Dermis microvascular lymphatic vessel endothelial cell (primary cell): ENCODE results near the gene JMY. TPM values are rescaled to one million over a fixed set of nuclear protein-coding genes. Genes with fewer than 3 reads are reported as not detected.
A peak's percentile ranks its signal among the peaks of the same experiment; 100 is the strongest.

Experiments used
- DNase-seq, 2 donors: peaks; one replicate each; pipeline versions ENCODE4 v3.0.0 to v3.0.0-alpha.2; 2010; ENCODE audit warnings: low read depth in 2 of 2
- total RNA-seq: library from RNA; depleted of rRNA; stranded (reverse); fragments of >200 nt; gene quantifications from 2 replicates; pipeline ENCODE4 v1.2.1, GENCODE V29; 2014

The JMY gene, protein sequence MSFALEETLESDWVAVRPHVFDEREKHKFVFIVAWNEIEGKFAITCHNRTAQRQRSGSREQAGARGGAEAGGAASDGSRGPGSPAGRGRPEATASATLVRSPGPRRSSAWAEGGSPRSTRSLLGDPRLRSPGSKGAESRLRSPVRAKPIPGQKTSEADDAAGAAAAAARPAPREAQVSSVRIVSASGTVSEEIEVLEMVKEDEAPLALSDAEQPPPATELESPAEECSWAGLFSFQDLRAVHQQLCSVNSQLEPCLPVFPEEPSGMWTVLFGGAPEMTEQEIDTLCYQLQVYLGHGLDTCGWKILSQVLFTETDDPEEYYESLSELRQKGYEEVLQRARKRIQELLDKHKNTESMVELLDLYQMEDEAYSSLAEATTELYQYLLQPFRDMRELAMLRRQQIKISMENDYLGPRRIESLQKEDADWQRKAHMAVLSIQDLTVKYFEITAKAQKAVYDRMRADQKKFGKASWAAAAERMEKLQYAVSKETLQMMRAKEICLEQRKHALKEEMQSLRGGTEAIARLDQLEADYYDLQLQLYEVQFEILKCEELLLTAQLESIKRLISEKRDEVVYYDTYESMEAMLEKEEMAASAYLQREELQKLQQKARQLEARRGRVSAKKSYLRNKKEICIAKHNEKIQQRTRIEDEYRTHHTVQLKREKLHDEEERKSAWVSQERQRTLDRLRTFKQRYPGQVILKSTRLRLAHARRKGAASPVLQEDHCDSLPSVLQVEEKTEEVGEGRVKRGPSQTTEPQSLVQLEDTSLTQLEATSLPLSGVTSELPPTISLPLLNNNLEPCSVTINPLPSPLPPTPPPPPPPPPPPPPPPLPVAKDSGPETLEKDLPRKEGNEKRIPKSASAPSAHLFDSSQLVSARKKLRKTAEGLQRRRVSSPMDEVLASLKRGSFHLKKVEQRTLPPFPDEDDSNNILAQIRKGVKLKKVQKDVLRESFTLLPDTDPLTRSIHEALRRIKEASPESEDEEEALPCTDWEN
- total RNA-seq: 9.1 and 10.1 TPM in 2 replicates

DNA sequence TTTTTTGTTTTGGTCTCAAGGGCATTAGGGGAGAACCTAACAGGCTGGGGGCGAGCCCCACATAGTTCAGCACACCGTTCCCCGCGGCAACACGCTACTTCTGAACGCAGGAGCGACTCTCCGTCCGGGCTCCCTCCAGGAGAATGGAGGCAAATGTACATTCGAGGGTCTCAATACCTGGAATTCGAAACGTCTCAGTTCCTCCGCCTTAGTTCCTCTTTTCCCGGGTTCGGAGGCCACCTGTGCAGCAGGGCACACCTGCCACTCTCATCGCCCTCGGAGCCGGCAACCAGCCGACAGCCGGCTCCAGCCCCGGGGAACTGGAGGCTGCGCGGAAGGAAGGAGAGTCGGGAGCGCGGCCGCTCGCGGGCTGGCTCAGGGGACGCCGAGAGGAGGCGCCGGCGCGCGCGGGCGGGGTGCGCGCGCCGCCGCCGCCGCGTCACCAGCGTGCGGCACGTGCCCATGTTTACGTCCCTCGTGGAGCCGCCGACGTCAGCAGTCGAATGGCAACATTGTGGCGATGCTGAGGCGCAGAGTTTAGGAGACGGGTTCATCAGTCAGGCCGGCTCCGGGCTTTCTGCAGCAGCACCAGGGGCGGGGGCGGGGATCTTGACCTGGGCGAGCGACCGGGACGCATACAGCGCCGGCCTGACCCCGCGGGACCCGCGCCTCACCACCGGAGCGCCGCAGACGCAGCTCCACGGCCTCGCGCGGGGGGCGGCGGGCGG lies at the start of gene JMY:
Gene JMY (plus strand): TSS at position 498 of the 728 bp plus-strand sequence. CDS start 520 bp downstream, outside the sequence.
- peak; percentile 60 to 85 for DNase-seq

DNA sequence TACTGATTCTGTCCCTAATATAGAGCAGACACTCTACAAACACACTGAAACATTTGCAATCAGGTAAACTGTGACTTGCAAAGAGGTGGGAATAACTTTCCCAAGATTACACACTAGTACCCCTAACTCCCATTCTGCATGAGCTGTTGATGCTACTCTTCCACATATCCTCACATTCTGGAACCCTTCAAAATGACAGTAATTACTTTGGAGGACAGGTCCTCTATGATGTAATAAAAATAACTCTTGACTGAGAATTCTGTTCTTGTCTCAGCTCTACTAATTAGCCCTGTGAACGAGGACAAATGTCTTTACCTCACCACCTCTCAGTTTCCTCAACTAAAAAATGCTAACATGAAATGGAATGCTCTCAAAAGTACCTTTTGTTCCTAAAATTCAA lies 49.5 kb upstream of the JMY start:
- DNase-seq: no peak

DNA sequence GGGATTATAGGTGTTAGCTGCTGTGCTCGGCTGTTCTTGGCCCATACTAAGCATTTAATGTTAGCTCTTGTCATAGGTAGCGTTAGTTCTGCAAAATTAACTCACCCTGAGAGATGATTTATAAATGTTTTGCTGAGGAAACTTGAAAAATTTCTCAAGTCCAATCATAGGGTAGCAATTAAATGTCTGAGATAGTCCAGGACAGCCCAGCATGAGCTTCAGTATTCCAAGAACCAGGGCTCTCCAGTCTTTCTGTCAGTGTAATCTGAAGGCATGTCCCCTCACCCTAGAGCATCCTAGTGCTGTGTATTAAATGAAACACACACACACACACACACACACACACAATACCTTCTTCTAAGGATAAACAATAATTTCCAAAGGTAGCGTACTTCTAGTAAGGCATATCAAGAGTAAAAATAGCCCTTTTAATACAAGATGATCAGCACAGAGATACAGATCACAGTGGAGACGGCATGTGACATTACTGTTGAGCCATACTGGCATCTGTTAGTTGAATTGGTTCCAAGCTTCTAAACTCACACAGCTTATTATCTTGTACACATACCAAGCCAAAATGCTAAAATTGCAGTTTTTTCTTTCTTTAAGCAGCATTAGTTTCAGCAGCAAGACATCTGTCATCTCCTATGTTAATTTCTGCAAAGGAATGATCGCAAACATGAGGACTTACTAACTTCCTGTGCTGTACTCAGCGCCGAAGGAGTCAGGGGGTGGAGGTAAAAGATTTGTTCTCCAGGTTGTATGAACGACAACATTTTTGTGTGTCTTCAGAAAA lies 46.3 kb upstream of the JMY start:
- DNase-seq: no peak

DNA sequence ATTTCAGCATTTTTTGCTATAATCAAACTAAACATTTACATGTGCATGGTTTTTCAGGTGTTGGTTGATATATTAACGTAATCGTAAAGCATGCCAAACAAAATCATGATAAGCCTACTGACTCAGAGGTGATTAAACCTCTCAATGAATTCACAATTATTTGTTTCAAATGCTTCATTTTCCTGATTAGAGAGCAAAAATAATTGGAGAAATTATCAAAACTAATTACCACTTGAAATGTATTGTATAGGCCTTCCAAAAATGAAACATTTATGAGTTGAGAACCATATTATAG lies 45.7 kb upstream of the JMY start:
- DNase-seq: no peak

DNA sequence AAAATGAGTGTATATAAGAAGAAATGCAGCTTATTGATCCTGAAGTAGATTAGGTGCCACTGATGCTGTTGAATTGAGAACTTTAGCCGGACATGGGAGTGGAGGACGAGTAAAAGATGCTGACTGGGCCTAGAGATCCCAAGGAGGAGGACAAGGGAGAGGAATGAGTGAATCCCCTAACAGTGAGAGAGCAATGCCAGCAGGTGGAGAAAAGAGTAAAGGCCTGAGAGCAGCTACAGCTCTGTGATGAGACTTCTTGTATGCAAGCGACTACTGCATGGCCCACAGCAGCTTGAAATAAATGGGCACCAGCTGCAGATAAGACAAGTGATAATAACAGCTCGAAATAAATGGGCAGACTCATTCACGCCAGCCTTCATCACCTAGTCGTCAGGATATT lies 44.5 kb upstream of the JMY start:
- DNase-seq: no peak

DNA sequence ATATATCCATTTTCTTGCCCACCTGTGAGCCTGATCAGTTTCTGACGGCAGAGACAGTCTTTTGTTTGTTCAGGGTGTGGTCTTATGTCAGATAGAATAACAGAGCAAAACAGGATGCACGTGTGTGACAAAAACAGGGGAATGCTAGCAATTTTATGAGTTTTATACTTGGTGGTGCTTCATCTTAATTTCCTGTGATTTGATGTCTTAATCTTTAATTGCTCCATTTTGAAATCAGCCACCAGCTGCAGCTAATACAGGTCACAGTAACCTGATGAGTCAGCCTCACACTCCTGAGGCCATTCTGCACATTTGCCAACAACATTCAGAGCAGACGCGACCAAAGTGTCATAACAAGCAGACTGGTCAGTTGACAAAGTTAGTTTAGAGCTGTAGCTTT lies 42.3 kb upstream of the JMY start:
- DNase-seq: peak; percentile 43 to 51

DNA sequence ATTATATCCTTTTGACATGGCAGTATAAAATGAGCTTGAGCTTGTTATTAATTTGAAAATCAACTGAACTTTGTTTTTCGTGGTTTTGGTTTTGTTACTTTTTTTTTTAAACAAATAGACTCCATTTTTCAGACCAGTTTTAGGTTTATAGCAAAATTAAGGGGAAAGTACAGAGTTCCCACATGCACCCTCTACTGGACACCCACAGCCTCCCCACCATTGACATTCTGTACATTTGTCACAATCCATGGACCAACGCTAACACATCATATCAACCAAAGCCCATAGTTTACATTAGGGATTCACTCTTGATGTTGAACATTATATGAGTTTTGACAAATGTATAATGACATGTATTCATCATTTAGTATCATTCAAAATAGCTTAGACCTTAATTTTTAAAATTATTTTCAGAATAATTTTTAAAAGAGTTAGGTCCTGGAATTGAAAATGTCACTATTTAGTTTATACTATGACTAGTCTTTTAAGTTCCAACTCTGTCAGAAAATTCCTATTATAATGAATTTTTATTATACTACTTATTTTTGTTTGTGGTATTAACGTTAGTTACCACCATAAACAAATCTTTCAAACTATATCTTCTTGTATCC lies 35.3 kb upstream of the JMY start:
- DNase-seq: peak in 1 of 2 donors; percentile 13

DNA sequence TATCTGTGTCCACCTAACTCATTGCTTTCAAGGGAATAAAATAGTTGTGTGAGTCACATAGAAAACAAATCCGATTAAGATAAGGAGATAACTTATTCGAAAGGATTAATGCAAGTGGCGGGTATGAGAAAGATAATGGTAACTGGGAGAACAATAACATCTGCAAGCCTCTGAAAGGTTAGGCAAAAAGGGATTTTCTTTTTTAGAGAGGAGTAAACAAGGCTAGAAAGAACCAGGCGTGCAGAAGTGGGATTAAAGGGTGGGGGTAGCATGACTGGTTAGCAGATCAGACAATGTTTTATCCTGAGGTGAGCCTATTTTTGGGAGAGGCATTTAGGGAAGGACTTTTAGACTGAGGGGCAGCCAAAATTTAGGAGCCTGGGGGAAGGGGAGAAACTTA lies 34.7 kb upstream of the JMY start:
- no peak for DNase-seq

DNA sequence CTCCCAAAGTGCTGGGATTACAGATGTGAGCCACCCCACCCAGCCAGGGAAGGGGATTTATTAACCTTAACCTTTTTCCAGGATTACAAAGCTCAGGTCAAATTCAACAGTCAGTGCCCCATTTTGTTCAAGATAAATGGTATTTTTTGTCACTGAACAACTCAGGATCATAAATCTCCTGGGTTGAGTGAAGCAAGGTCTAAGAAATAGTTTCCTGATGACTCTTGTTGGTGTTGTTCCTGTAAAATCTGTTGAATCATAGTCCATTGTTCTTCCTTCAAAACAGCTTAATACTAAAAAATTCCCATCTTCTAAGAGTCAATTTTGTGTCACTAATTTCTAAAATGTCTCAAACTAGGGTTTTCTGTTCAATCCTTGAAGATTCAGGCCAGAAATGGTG lies 33.9 kb upstream of the JMY start:
- DNase-seq: peak in 1 of 2 donors; percentile 58

DNA sequence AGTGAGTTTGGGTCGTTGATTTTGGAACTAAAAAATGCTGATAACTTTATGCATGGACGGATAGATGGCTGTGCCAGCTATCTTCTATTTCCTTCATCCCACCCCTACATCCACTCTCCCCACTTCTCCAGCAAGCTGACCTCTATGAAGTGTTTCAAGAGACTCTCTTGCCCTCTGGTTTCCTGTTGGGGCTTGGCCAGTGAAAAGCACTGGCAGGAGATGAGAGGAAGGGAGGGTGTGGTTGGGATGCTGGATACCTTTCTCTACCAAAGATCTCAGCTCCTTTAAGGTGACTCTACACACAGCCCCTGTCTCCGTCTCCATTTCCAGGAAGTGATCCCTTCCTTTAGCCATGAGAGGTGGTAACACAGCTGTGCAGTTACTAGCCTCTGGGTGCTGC lies 30.0 kb upstream of the JMY start:
- no peak for DNase-seq

DNA sequence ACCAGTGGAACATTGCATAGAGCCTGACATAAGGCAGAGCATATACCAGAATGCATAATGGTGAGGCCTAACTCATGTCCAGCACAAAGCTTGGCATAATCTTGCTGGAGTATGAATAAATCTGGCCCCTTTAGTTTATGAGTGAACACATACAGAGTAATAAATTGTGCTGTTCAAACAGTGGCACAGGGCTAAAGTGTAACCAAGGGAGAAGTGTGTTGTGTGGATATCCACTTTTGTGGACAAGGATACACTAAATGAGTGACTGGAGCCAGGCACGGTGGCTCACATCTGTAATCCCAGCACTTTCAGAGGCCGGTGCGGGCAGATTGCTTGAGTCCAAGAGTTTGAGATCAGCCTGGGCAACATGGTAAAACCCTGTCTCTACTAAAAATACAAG lies 29.4 kb upstream of the JMY start:
- no peak for DNase-seq

DNA sequence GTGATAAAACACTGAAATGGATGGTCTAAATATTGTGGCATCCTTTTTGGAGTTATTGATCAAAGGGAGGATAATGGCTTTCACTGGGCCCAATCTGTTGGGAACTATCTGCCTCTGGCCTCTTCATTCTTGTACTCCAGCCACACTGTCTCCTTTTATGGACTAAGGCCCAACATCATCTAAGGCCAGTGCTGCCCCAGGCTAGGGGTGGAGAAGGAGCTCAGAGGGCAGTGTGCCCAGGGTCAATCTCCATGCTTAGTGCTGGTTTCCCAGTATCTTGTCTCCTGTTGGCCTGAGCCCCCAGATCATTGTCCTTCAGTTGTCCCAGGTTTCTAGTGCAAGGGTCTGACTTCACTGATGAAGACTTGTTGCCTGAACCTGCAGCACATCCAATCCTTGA lies 26.4 kb upstream of the JMY start:
- DNase-seq: no peak

DNA sequence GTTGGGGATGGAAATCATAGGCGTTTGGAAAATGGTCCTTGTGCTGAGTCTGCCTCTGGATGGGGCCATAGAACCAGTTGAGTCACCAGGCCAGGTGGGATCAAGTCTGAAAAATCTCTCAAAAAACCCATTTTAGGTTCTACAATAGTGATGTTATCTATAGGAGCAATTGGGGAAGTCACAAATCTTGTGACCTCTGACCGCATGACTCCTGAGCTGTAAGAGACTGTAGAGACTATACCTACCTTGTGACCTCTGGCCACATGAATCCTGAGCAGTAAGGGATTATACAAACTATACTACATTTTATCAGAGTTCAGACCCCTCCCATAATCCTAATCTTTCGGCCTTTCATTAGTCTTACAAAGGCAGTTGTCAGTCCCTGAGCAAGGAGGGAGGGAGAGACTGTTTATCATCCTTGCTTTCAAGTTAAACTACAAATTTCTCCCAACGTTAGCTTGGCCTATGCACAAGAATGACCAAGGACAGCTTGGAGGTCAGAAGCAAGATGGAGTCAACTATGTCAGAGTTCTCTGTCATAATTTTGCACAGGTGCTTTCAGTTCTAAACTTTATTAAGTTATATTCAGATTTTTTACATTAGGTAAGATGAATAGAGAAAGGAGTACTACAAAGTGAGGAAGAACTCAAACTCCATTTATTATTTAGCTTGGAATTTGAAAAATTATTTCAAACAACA lies 11.5 kb upstream of the JMY start:
- no peak for DNase-seq

DNA sequence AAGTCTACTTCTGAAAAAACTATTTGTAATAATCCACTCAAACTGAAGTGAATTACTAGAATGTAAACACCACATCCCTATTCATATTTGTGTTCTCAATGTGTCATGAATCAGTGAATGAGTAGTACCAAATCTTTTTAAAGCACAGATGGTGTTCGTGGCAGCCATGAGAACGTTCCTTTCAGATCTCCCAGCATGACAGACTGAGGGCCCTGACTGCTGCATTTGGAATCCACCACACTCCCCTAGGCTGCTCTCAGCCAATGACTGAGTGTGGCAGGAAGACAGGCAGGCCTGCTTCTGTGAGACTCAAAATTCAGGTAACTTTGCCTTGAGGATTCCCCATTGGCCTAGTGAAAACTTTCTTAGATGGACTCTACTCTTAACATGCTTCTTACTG lies 10.9 kb upstream of the JMY start:
- DNase-seq: no peak

DNA sequence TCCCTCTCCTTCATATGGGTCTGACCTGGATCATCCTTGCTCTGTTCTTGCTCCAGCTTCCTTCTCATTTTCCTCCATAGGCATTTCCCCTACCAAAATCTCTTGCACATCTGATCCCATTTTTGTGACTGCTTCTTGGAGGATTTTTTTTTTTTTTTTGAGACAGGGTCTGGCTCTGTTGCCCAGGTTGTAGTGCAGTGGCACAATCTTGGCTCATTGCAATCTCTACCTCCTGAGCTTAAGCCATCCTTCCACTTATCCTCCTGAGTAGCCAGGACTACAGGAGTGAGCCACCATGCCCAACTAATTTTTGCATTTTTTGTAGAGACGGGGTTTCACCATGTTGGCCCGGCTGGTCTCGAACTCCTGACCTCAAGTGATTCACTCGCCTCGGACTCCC lies 10.5 kb upstream of the JMY start:
- DNase-seq: no peak

DNA sequence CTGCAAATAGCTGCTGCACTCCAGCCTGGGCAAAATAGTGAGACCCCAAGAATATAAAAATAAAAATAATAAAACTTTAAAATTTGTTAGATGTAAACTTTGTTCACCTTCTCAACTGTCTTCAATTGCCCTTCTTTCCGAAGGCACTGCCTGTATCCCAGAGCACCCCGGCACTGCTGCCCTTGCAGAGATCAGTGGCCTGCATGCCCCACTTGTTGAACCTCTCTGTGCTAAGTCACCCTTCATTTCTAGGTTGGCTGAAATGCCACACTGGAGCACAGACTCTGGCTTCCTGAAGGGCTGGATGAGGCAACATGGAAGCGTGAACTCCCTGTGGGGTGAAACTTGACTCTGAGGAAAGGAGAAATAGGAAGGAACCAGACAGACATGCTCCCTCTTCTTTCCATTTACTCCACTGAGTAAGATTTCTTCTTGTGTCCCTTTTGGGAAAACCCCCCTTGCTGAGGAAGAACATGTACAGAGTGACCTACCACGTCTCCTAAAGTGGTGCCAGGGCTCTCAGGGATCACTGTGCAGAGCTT lies 8.4 kb upstream of the JMY start:
- no peak for DNase-seq

DNA sequence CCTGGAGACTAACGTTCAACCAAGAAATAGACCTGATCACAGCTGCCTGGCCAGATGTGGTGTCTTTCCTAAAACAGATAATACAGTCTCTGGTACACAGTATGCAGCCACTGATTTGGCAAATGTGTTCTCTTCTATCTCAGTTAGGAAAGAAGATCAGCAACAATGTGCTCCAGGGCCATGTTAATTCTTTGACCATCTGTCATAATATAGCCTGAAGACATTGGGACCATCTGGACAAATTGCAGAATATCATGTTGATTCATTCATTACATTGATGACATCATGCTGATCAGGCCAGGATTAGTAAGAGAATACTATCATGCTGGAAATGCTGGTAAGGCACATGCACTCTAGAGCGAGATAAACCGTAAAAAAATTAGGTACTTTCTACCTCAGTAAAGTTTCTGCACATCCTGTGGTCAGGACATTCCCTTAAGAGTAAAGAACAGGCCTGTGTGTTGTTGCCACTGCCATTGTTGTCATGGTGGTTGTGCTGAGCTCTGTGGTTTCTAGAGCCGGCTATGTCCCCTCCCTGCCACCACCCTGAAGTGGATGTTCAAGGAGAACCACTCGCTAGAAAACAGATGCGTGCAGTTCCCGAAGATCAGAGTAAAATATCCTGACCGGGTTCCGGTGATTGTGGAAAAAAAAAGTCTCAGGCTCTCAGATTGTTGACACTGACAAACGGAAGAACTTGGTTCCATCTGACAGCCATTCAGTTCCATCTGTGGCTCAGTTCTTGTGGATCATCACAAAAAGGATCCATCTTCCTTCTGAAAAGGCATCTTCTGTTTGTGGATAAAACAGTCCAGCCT lies 6.4 kb upstream of the JMY start:
- no peak for DNase-seq

DNA sequence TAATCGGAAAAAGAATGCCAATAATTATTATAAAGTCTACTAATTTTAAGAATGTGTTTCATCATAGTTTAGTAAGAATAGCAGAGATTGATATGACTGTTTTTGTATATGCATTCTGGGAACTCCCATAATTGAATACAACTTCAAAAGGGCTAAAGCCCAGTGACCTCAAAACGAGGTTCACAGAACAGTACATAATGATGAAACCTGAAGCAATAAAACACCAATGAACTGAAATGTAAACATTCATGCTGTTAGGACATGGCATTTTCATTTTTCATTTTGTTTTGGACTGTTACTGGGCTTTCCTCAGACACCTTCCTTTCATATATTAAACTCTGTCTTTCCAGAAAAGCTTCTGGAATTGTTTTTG lies 684 bp upstream of the JMY start:
- no peak for DNase-seq

DNA sequence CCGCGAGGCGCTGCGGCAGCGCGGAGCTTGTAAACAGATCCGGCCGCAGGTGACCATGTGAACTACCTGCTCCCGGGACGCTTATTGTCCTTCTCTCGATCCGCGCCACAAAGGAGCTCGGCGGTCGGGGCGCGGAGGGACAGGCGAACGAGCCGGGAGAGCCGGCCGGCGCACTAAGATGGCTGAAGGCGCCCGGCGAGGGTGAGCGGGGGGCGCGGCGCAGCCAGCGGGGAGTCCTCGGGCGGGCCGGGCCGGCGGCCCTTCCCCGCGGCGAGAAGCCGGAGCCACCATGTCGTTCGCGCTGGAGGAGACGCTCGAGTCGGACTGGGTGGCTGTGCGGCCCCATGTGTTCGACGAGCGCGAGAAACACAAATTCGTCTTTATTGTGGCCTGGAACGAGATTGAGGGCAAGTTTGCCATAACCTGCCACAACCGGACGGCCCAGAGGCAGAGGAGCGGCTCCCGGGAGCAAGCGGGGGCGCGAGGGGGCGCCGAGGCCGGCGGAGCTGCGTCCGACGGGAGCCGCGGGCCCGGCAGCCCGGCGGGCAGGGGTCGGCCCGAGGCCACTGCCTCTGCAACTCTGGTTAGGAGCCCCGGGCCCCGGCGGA lies 535 bp downstream of the JMY start:
- DNase-seq: no peak
